ENCODE data around the gene PFKFB4.

- no peak for TF ChIP-seq POLR2AphosphoS5 (IDR thresholded peaks at IDR 0.05)
- no peak for TF ChIP-seq CTCF (IDR thresholded peaks at IDR 0.05)
- TF ChIP-seq POLR2A (IDR thresholded peaks at IDR 0.05) = no peak
- no peak for TF ChIP-seq EP300 (IDR thresholded peaks at IDR 0.05)
Observed at GRCh38 chr3:48518638-48519276, 37.8 kb downstream of the PFKFB4 start.

All from sigmoid colon (tissue), 4 donors.